ENCODE data around the gene ZFAND6.
"Not testable (repeated sequence)": the region's sequence is repeated elsewhere in the genome, so short reads cannot be mapped to it uniquely, and the experiment has no call there.

ZFAND6 gene

GRCh38 chr15:80058851-80059785 is at the start of gene ZFAND6:
ZFAND6 (plus strand) TSS chr15:80059676; CDS start chr15:80120345, 60,669 bp downstream.
- DNase-seq (ENCODE audit: low read depth), result peak; percentile 92

GRCh38 chr15:80010131-80010673 is 49.3 kb upstream of the ZFAND6 start:
- DNase-seq (ENCODE audit: low read depth), result no peak

GRCh38 chr15:80011041-80011523 is 48.4 kb upstream of the ZFAND6 start:
- DNase-seq (ENCODE audit: low read depth), result not testable (repeated sequence)

- DNase-seq (ENCODE audit: low read depth), result no peak
Measured at GRCh38 chr15:80011596-80011995, 47.9 kb upstream of the ZFAND6 start.

GRCh38 chr15:80012060-80012726 is 47.3 kb upstream of the ZFAND6 start:
- DNase-seq (ENCODE audit: low read depth), result no peak

GRCh38 chr15:80014186-80014585 is 45.3 kb upstream of the ZFAND6 start:
- DNase-seq (ENCODE audit: low read depth), result not testable (repeated sequence)

GRCh38 chr15:80015156-80015555 is 44.3 kb upstream of the ZFAND6 start:
- no peak for DNase-seq (ENCODE audit: low read depth)

GRCh38 chr15:80016506-80016905 is 43.0 kb upstream of the ZFAND6 start:
- not testable (repeated sequence) for DNase-seq (ENCODE audit: low read depth)

- DNase-seq (ENCODE audit: low read depth), result not testable (repeated sequence)
Measured at GRCh38 chr15:80017139-80017538, 42.3 kb upstream of the ZFAND6 start.

- DNase-seq (ENCODE audit: low read depth), result no peak
Measured at GRCh38 chr15:80019168-80019745, 40.2 kb upstream of the ZFAND6 start.

- not testable (repeated sequence) for DNase-seq (ENCODE audit: low read depth)
Measured at GRCh38 chr15:80020149-80020548, 39.3 kb upstream of the ZFAND6 start.

- no peak for DNase-seq (ENCODE audit: low read depth)
Measured at GRCh38 chr15:80020731-80021130, 38.7 kb upstream of the ZFAND6 start.

GRCh38 chr15:80026310-80026709 is 33.2 kb upstream of the ZFAND6 start:
- DNase-seq (ENCODE audit: low read depth), result no peak

GRCh38 chr15:80026754-80027153 is 32.7 kb upstream of the ZFAND6 start:
- DNase-seq (ENCODE audit: low read depth), result no peak

GRCh38 chr15:80028937-80029336 is 30.5 kb upstream of the ZFAND6 start:
- DNase-seq (ENCODE audit: low read depth), result no peak

- DNase-seq (ENCODE audit: low read depth), result no peak
Measured at GRCh38 chr15:80031841-80032240, 27.6 kb upstream of the ZFAND6 start.

GRCh38 chr15:80034629-80035028 is 24.8 kb upstream of the ZFAND6 start:
- no peak for DNase-seq (ENCODE audit: low read depth)

- DNase-seq (ENCODE audit: low read depth), result no peak
Measured at GRCh38 chr15:80036071-80036470, 23.4 kb upstream of the ZFAND6 start.

GRCh38 chr15:80041494-80042253 is 17.8 kb upstream of the ZFAND6 start:
- no peak for DNase-seq (ENCODE audit: low read depth)

GRCh38 chr15:80042568-80042967 is 16.9 kb upstream of the ZFAND6 start:
- no peak for DNase-seq (ENCODE audit: low read depth)

- not testable (repeated sequence) for DNase-seq (ENCODE audit: low read depth)
Measured at GRCh38 chr15:80045219-80045618, 14.3 kb upstream of the ZFAND6 start.

- DNase-seq (ENCODE audit: low read depth), result no peak
Measured at GRCh38 chr15:80049046-80049445, 10.4 kb upstream of the ZFAND6 start.
